ENCODE results near the gene CARD10. TPM values are rescaled to one million over a fixed set of nuclear protein-coding genes. Genes with fewer than 3 reads are reported as not detected.

Gene CARD10
- total RNA-seq, 6 experiments from 2014 or later, result 9.0 to 27.8 (median 14.2) TPM

GRCh38 chr22:37538590-37539357 is 19.6 kb upstream of the CARD10 start:
- TF ChIP-seq CTCF (IDR thresholded peaks at IDR 0.05) (peak; percentile 94 to 99 (median 98)), POLR2A (IDR thresholded peaks at IDR 0.05) (no peak)
- Histone ChIP-seq H3K27me3 (no peaks in the 10 kb centered on the region), H3K9me3 (no peaks in the 10 kb centered on the region), H3K4me1 (peaks cover 0 to 4% (median 2%) of the 10 kb centered on the region in 4 donors), H3K27ac (peak overlapping the region in 1 of 3 donors; percentile 30), H3K36me3 (no peaks in the 10 kb centered on the region), H3K4me3 (peak overlapping the region in 2 of 3 donors; percentile 11 to 22)
- peak; percentile 98 to 100 (median 100) for ATAC-seq
- intact Hi-C loops (cut with DNase I), result loop anchor here in 1 of 2 donors (5.0 kb wide), 1 partner anchor 54 kb away; no protein-coding TSS in a partner anchor
- WGBS (ENCODE audit: insufficient coverage, low coverage, low lambda C conversion rate, missing lambda C conversion rate), result 13% methylated on average over 19 of the region's 20 CpGs
- DNase-seq, result peak; percentile 94 to 96 (median 96)

GRCh38 chr22:37535159-37535558 is 15.9 kb upstream of the CARD10 start:
- H3K36me3 ChIP-seq, result no peaks in the 10 kb centered on the region
- no peaks in the 10 kb centered on the region for H3K27me3 ChIP-seq
- no peak for ATAC-seq
- no peak overlapping the region for H3K4me3 ChIP-seq
- intact Hi-C loops (cut with DNase I), result loop anchor here in 1 of 2 donors (5.0 kb wide), 1 partner anchor 57 kb away; no protein-coding TSS in a partner anchor
- H3K27ac ChIP-seq, result no peak overlapping the region
- H3K4me1 ChIP-seq, result peaks cover 0 to 4% (median 2%) of the 10 kb centered on the region in 4 donors
- no peaks in the 10 kb centered on the region for H3K9me3 ChIP-seq
- DNase-seq, result no peak
- TF ChIP-seq CTCF (IDR thresholded peaks at IDR 0.05) (no peak), POLR2A (IDR thresholded peaks at IDR 0.05) (no peak)
- WGBS (ENCODE audit: insufficient coverage, low coverage, low lambda C conversion rate, missing lambda C conversion rate), result 88% methylated on average over 6 of the region's 6 CpGs

GRCh38 chr22:37534445-37534844 is 15.2 kb upstream of the CARD10 start:
- H3K4me1 ChIP-seq, result peaks cover 0 to 4% (median 2%) of the 10 kb centered on the region in 4 donors
- H3K36me3 ChIP-seq, result no peaks in the 10 kb centered on the region
- WGBS (ENCODE audit: insufficient coverage, low coverage, low lambda C conversion rate, missing lambda C conversion rate), result 79% methylated on average over 2 of the region's 3 CpGs
- DNase-seq (no peak), ATAC-seq (no peak)
- H3K9me3 ChIP-seq, result no peaks in the 10 kb centered on the region
- H3K4me3 ChIP-seq, result no peak overlapping the region
- no peak overlapping the region for H3K27ac ChIP-seq
- no peaks in the 10 kb centered on the region for H3K27me3 ChIP-seq
- TF ChIP-seq CTCF (IDR thresholded peaks at IDR 0.05), result no peak
- no peak for TF ChIP-seq POLR2A (IDR thresholded peaks at IDR 0.05)
- intact Hi-C loops (cut with DNase I), result no loop called here

GRCh38 chr22:37533995-37534394 is 14.8 kb upstream of the CARD10 start:
- intact Hi-C loops (cut with DNase I), result no loop called here
- H3K4me3 ChIP-seq, result no peak overlapping the region
- no peak for ATAC-seq
- no peak for DNase-seq
- TF ChIP-seq CTCF (IDR thresholded peaks at IDR 0.05) (no peak), POLR2A (IDR thresholded peaks at IDR 0.05) (no peak)
- H3K4me1 ChIP-seq, result peaks cover 0 to 4% (median under 1%) of the 10 kb centered on the region in 4 donors
- WGBS (ENCODE audit: insufficient coverage, low coverage, low lambda C conversion rate, missing lambda C conversion rate), result 75% methylated on average over 9 of the region's 9 CpGs
- no peaks in the 10 kb centered on the region for H3K36me3 ChIP-seq
- no peaks in the 10 kb centered on the region for H3K27me3 ChIP-seq
- H3K27ac ChIP-seq, result no peak overlapping the region
- H3K9me3 ChIP-seq, result no peaks in the 10 kb centered on the region
